PC-9 (cell line): ENCODE data around the gene STX17. TPM values are rescaled to one million over a fixed set of nuclear protein-coding genes. Genes with fewer than 3 reads are reported as not detected.

Experiments
- BruUV-seq: library from RNA; stranded (reverse); fragments of 400-500 nt; replicated peaks from 2 replicates; lab custom pipeline; 2021; lab: Mats Ljungman, UMichigan
- CTCF ChIA-PET: fragments of 300-600 bp; sonication (Branson Sonifier 250); formaldehyde crosslinking; loops from one replicate; lab custom pipeline; 2022; ENCODE audit warnings: antibody characterized with exemption; lab: Charles Lee
- POLR2A ChIA-PET: fragments of 300-600 bp; sonication (Branson Sonifier 250); formaldehyde crosslinking; loops from one replicate; lab custom pipeline; 2022; ENCODE audit warnings: antibody characterized with exemption; ENCODE audit not compliant: unreplicated experiment; lab: Charles Lee
- DNase-seq, 2 experiments: peaks; one replicate each; pipeline versions ENCODE4 v3.0.0 to v3.0.0-alpha.2; 2015 to 2022; ENCODE audit warnings: mixed read lengths in 1 of 2
- H2AFZ ChIP-seq: fragments of 200-600 bp; sonication (generic); 2 replicates; pipeline ENCODE4 v1.8.1; 2017; ENCODE audit warnings: antibody characterized with exemption
- H3F3A ChIP-seq: fragments of 200-600 bp; sonication (generic); 2 replicates; pipeline ENCODE4 v1.8.1; 2017; ENCODE audit warnings: antibody characterized with exemption, mild to moderate bottlenecking, low read depth; ENCODE audit not compliant: insufficient read depth
- H3K27ac ChIP-seq: fragments of 200-600 bp; sonication (generic); 2 replicates; pipeline ENCODE4 v1.6.1; 2016; ENCODE audit warnings: mixed run types
- H3K27me3 ChIP-seq: fragments of 200-600 bp; sonication (generic); 2 replicates; pipeline ENCODE4 v1.6.1; 2016; ENCODE audit warnings: low read depth, mixed run types; ENCODE audit not compliant: insufficient read depth
- H3K36me3 ChIP-seq: fragments of 200-600 bp; sonication (generic); 2 replicates; pipeline ENCODE4 v1.6.1; 2016; ENCODE audit warnings: low read depth, mixed run types
- H3K4me1 ChIP-seq: fragments of 200-600 bp; sonication (generic); replicated peaks from 2 replicates; pipeline ENCODE4 v1.6.1; 2016; ENCODE audit warnings: mixed run types; ENCODE audit not compliant: insufficient read depth
- H3K4me2 ChIP-seq: fragments of 200-600 bp; sonication (generic); 2 replicates; pipeline ENCODE4 v1.6.1; 2017; ENCODE audit warnings: mixed run types
- H3K4me3 ChIP-seq: fragments of 200-600 bp; sonication (generic); 2 replicates; pipeline ENCODE4 v1.6.1; 2016; ENCODE audit warnings: mixed run types
- H3K79me2 ChIP-seq: fragments of 200-600 bp; sonication (generic); 2 replicates; pipeline ENCODE4 v1.6.1; 2017; ENCODE audit warnings: low read depth, mixed run types
- H3K9me2 ChIP-seq: fragments of 200-600 bp; sonication (generic); 2 replicates; pipeline ENCODE4 v1.8.1; 2017; ENCODE audit warnings: mild to moderate bottlenecking; ENCODE audit not compliant: insufficient read depth
- H3K9me3 ChIP-seq: fragments of 200-600 bp; sonication (generic); 2 replicates; pipeline ENCODE4 v1.8.1; 2016; ENCODE audit warnings: low read depth; ENCODE audit not compliant: insufficient read depth
- H4K20me1 ChIP-seq: fragments of 200-600 bp; sonication (generic); 2 replicates; pipeline ENCODE4 v1.8.1; 2017; ENCODE audit not compliant: insufficient read depth
- EZH2 ChIP-seq: fragments of 200-600 bp; sonication (generic); IDR thresholded peaks from 2 replicates; pipeline ENCODE4 v1.8.0; 2017; ENCODE audit warnings: antibody characterized with exemption, low read depth
- intact Hi-C: fragments of 100-400 bp; cut with micrococcal nuclease; formaldehyde crosslinking; loops from one replicate; pipeline ENCODE4 v1.10.0; 2022; ENCODE audit not compliant: unreplicated experiment
- total RNA-seq: library from RNA; stranded (reverse); gene quantifications from 2 replicates; pipeline ENCODE4 v1.2.3, GENCODE V29; 2021
- TF ChIP-seq, protein P1 (sequence below): fragments of 200-600 bp; sonication (generic); conservative IDR thresholded peaks from 2 replicates; pipeline ENCODE4 v1.6.1; 2017; ENCODE audit warnings: mixed run types, antibody characterized with exemption, mild to moderate bottlenecking, moderate library complexity

The STX17 gene
- total RNA-seq, 1 experiment from 2014 or later, result 46.3 TPM

DNA sequence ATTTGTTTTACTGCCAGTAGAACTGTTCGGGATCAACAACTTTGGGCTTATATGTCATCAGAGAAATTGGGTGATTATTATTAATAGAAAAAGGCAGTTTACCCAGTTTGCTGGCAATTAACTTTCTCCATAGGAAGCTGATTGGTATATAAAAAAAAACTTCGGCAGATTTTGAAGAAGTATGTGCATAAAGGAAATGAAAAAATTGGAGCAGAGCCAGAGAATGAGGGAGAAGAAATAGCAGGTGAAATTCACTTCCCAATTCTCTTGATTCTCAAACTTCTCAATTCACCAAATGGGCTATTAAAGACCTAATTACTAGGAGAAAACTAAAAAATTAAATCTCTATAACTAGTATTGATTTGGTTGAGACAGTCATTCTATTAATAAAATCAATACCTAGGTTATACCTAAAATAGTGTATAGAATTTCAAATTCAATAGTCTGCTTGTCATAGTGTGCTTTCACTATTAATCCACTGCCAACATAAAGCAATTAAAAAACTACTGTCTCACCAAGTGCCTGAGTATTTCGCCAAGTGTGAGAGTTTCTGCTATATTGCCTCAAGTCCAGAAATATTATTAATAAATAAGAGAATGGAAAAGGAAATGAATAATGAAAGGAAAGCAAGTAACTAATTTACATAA lies 47.5 kb downstream of the STX17 start:
- CTCF ChIA-PET, result no interaction called here
- no peaks in the 10 kb centered on the region for H3F3A ChIP-seq
- H3K36me3 ChIP-seq, result no peaks in the 10 kb centered on the region; the same call in 1 of the 2 replicates
- no peak overlapping the region for H3K27ac ChIP-seq
- BruUV-seq, result no TSS peak
- no peak overlapping the region for H2AFZ ChIP-seq
- no peaks in the 10 kb centered on the region for H3K27me3 ChIP-seq
- intact Hi-C loops, result no loop called here
- 0 out of 2 replicates have a peak, but pooled peaks cover 3% of the 10 kb centered on the region for H4K20me1 ChIP-seq
- POLR2A ChIA-PET, result no interaction called here
- H3K9me3 ChIP-seq, result no peaks in the 10 kb centered on the region
- no peaks in the 10 kb centered on the region for H3K79me2 ChIP-seq
- H3K4me3 ChIP-seq, result no peak overlapping the region
- 0 out of 2 replicates have a peak, but pooled peaks cover 4% of the 10 kb centered on the region for H3K9me2 ChIP-seq
- H3K4me2 ChIP-seq, result no peak overlapping the region
- no peak for DNase-seq
- TF ChIP-seq, protein P1, sequence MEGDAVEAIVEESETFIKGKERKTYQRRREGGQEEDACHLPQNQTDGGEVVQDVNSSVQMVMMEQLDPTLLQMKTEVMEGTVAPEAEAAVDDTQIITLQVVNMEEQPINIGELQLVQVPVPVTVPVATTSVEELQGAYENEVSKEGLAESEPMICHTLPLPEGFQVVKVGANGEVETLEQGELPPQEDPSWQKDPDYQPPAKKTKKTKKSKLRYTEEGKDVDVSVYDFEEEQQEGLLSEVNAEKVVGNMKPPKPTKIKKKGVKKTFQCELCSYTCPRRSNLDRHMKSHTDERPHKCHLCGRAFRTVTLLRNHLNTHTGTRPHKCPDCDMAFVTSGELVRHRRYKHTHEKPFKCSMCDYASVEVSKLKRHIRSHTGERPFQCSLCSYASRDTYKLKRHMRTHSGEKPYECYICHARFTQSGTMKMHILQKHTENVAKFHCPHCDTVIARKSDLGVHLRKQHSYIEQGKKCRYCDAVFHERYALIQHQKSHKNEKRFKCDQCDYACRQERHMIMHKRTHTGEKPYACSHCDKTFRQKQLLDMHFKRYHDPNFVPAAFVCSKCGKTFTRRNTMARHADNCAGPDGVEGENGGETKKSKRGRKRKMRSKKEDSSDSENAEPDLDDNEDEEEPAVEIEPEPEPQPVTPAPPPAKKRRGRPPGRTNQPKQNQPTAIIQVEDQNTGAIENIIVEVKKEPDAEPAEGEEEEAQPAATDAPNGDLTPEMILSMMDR, result no peak
- no peaks in the 10 kb centered on the region for H3K4me1 ChIP-seq

- H3K4me1 ChIP-seq, result no peaks in the 10 kb centered on the region
Observed at GRCh38 chr9:99954819-99955218, 48.4 kb downstream of the STX17 start.

GRCh38 chr9:99955606-99956005 lies 49.2 kb downstream of the STX17 start:
- CTCF ChIA-PET, result no interaction called here
- POLR2A ChIA-PET, result interaction anchor here (0.6 kb wide), 1 partner anchor 24 kb away, joined by 20 read pairs; no protein-coding TSS in a partner anchor
- TF ChIP-seq, protein P1, result no peak
- no peak for TF ChIP-seq EZH2
- H3K4me3 ChIP-seq, result no peak overlapping the region
- DNase-seq, result no peak
- H2AFZ ChIP-seq, result no peak overlapping the region
- no peaks in the 10 kb centered on the region for H3K79me2 ChIP-seq
- H3K27ac ChIP-seq, result no peak overlapping the region
- H3K4me1 ChIP-seq, result no peaks in the 10 kb centered on the region
- H3K27me3 ChIP-seq, result no peaks in the 10 kb centered on the region
- 0 out of 2 replicates have a peak, but pooled peaks cover 3% of the 10 kb centered on the region for H4K20me1 ChIP-seq
- H3K9me3 ChIP-seq, result no peaks in the 10 kb centered on the region
- no TSS peak for BruUV-seq
- no peaks in the 10 kb centered on the region; the same call in 1 of the 2 replicates for H3K36me3 ChIP-seq
- no peak overlapping the region for H3K4me2 ChIP-seq
- no peaks in the 10 kb centered on the region for H3F3A ChIP-seq
- 0 out of 2 replicates have a peak, but pooled peaks cover 4% of the 10 kb centered on the region for H3K9me2 ChIP-seq
- intact Hi-C loops, result no loop called here

More at GRCh38 chr9:99954819-99955218, 48.4 kb downstream of the STX17 start:
- no peaks in the 10 kb centered on the region for H3K9me3 ChIP-seq
- H3K4me3 ChIP-seq, result no peak overlapping the region
- H2AFZ ChIP-seq, result no peak overlapping the region
- H3K27me3 ChIP-seq, result no peaks in the 10 kb centered on the region
- no peak overlapping the region for H3K27ac ChIP-seq
- no peaks in the 10 kb centered on the region for H3F3A ChIP-seq
- no peaks in the 10 kb centered on the region; the same call in 1 of the 2 replicates for H3K36me3 ChIP-seq
- no peak overlapping the region for H3K4me2 ChIP-seq
- ChIA-PET POLR2A (no interaction called here), CTCF (no interaction called here)
- TF ChIP-seq EZH2, result no peak
- TF ChIP-seq, protein P1, result no peak
- 0 out of 2 replicates have a peak, but pooled peaks cover 4% of the 10 kb centered on the region for H3K9me2 ChIP-seq
- DNase-seq, result no peak
- H3K79me2 ChIP-seq, result no peaks in the 10 kb centered on the region
- BruUV-seq, result no TSS peak
- intact Hi-C loops, result no loop called here
- H4K20me1 ChIP-seq, result 0 out of 2 replicates have a peak, but pooled peaks cover 3% of the 10 kb centered on the region
